SK-N-SH (cell line): Measurements from ENCODE around the gene MAPT. TPM values are rescaled to one million over a fixed set of nuclear protein-coding genes. Genes with fewer than 3 reads are reported as not detected.

Source experiments
- CHD2 ChIP-seq: fragments of 150-350 bp; IDR thresholded peaks from 2 replicates; pipeline ENCODE4 v1.6.1; 2018; ENCODE audit warnings: low read length; ENCODE audit not compliant: partially characterized antibody
- ELF1 ChIP-seq: IDR thresholded peaks from 2 replicates; pipeline ENCODE4 v1.4.0; 2012
- EP300 ChIP-seq, 2 experiments: IDR thresholded peaks; 2 replicates each; pipeline versions ENCODE4 v1.4.0 to v1.6.1; 2012; ENCODE audit warnings: borderline replicate concordance in 1 of 2, low read depth in 1 of 2, low read length in 1 of 2
- FOXM1 ChIP-seq: IDR thresholded peaks from 2 replicates; pipeline ENCODE4 v1.4.0; 2012; ENCODE audit warnings: low read depth, mild to moderate bottlenecking
- GATA2 ChIP-seq: sonication (generic); formaldehyde crosslinking; IDR thresholded peaks from 2 replicates; pipeline ENCODE4 v1.5.0; 2020; ENCODE audit warnings: mild to moderate bottlenecking, missing genetic modification reagents
- MEF2A ChIP-seq: IDR thresholded peaks from 2 replicates; pipeline ENCODE4 v1.4.0; 2012; ENCODE audit warnings: low read depth, borderline replicate concordance
- MXI1 ChIP-seq: IDR thresholded peaks from 2 replicates; pipeline ENCODE4 v1.6.1; 2012; ENCODE audit warnings: mild to moderate bottlenecking, low read depth, low read length, improper control_type of control experiment
- NFIC ChIP-seq: IDR thresholded peaks from 2 replicates; pipeline ENCODE4 v1.4.0; 2012; ENCODE audit warnings: borderline replicate concordance
- POLR2AphosphoS5 ChIP-seq: IDR thresholded peaks from 2 replicates; pipeline ENCODE4 v1.6.1; 2012; ENCODE audit warnings: low read depth, low read length
- RCOR1 ChIP-seq: fragments of 150-350 bp; IDR thresholded peaks from 2 replicates; pipeline ENCODE4 v1.6.1; 2017; ENCODE audit warnings: antibody characterized with exemption, low read length
- REST ChIP-seq: IDR thresholded peaks from 2 replicates; pipeline ENCODE4 v1.6.1; 2012; ENCODE audit warnings: mild to moderate bottlenecking, low read depth, low read length, moderate library complexity
- TAF1 ChIP-seq: IDR thresholded peaks from 2 replicates; pipeline ENCODE4 v1.6.1; 2012; ENCODE audit warnings: low read depth, mild to moderate bottlenecking, low read length, moderate library complexity, borderline replicate concordance
- TCF12 ChIP-seq: IDR thresholded peaks from 2 replicates; pipeline ENCODE4 v1.4.0; 2012
- YY1 ChIP-seq: IDR thresholded peaks from 2 replicates; pipeline ENCODE4 v1.4.0; 2012; ENCODE audit warnings: low read depth, mild to moderate bottlenecking
- ZBTB33 ChIP-seq: IDR thresholded peaks from 2 replicates; pipeline ENCODE4 v1.4.0; 2012; ENCODE audit warnings: low read depth, borderline replicate concordance
- polyA plus RNA-seq, 3 experiments: library from polyadenylated mRNA; depleted of rRNA; stranded (reverse); fragments of >200 nt; gene quantifications; 2 replicates each; pipeline ENCODE4 v1.2.3, GENCODE V29; 2012
- TF ChIP-seq, protein P1 (sequence below): fragments of 200-600 bp; sonication (generic); IDR thresholded peaks from 2 replicates; pipeline ENCODE4 v1.6.1; 2017; ENCODE audit warnings: antibody characterized with exemption, mild to moderate bottlenecking, moderate library complexity

MAPT gene
- polyA plus RNA-seq, 1 of the 3 experiments (the other 2 are of a cell fraction), result 0.74 TPM

DNA sequence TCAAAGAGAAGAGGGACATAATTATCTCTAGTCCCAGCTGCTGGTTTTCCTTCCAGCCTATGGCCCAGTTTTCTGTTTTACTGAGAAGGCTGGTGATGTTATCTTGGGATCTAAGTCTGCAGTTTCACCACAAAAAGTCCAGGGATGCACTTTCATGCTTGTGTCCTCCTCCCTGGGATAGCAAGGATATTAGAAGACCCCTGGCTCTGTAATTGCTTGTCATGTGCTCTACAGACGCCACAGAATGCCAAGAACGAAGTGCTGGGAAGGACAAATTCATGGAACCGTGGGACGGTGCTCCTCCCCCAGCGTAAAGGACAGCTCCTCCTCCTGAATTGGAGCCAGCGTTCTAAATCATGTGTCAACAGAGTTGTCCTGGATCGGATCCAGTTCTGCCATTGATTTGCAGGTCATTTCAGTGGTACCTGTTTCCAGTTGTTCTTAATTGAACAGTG, 8.6 kb downstream of the MAPT start (continued):
- no peak for TF ChIP-seq ZBTB33
- TF ChIP-seq RCOR1, result peak; percentile 40; the same call in 1 of the 2 replicates
- TF ChIP-seq GATA2 (CRISPR knock-in tag), result peak; percentile 92
- TF ChIP-seq POLR2AphosphoS5, result no peak
- TF ChIP-seq CHD2, result no peak
- no peak for TF ChIP-seq NFIC
- TF ChIP-seq FOXM1, result no peak
- TF ChIP-seq ELF1, result no peak
- TF ChIP-seq YY1, result no peak
- TF ChIP-seq MEF2A, result no peak
- peak in 1 of 2 experiments; percentile 38; a peak in 1 of 4 replicates for TF ChIP-seq EP300 (IDR thresholded peaks at IDR 0.05; ENCODE audit: borderline replicate concordance in 1 of 2, low read depth in 1 of 2, low read length in 1 of 2)
- no peak for TF ChIP-seq TCF12
- no peak for TF ChIP-seq REST
- TF ChIP-seq, protein P1, sequence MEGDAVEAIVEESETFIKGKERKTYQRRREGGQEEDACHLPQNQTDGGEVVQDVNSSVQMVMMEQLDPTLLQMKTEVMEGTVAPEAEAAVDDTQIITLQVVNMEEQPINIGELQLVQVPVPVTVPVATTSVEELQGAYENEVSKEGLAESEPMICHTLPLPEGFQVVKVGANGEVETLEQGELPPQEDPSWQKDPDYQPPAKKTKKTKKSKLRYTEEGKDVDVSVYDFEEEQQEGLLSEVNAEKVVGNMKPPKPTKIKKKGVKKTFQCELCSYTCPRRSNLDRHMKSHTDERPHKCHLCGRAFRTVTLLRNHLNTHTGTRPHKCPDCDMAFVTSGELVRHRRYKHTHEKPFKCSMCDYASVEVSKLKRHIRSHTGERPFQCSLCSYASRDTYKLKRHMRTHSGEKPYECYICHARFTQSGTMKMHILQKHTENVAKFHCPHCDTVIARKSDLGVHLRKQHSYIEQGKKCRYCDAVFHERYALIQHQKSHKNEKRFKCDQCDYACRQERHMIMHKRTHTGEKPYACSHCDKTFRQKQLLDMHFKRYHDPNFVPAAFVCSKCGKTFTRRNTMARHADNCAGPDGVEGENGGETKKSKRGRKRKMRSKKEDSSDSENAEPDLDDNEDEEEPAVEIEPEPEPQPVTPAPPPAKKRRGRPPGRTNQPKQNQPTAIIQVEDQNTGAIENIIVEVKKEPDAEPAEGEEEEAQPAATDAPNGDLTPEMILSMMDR, result no peak
- no peak for TF ChIP-seq TAF1
- TF ChIP-seq MXI1, result 0 out of 2 replicates have a peak, but pooled peaks have one; percentile 24
